Measurements from ENCODE around the gene RUSC2. TPM values are rescaled to one million over a fixed set of nuclear protein-coding genes. Genes with fewer than 3 reads are reported as not detected.
A peak's percentile ranks its signal among the peaks of the same experiment; 100 is the strongest.

RUSC2 gene
- polyA plus RNA-seq, 2 of the 4 experiments (the other 2 are of a cell fraction): 15.9 to 21.2 TPM

GRCh38 chr9:35464141-35465025 lies 25.5 kb upstream of the RUSC2 start (continued):
- no peak for TF ChIP-seq FOXS1 (CRISPR knock-in tag; IDR thresholded peaks at IDR 0.05)
- no peak for TF ChIP-seq RARB (CRISPR knock-in tag; IDR thresholded peaks at IDR 0.05)
- TF ChIP-seq JUNB (IDR thresholded peaks at IDR 0.05): peak; percentile 46; the same call in 1 of the 2 replicates
- no peak for TF ChIP-seq POLR2AphosphoS2 (conservative IDR thresholded peaks at IDR 0.05; ENCODE audit: low read length)
- TF ChIP-seq RFX5 (IDR thresholded peaks at IDR 0.05): no peak
- TF ChIP-seq ZC3H11A (IDR thresholded peaks at IDR 0.05): no peak
- no peak for TF ChIP-seq HOXB13 (CRISPR knock-in tag; IDR thresholded peaks at IDR 0.05; ENCODE audit: low read depth)
- no peak for TF ChIP-seq HOXB5 (CRISPR knock-in tag; IDR thresholded peaks at IDR 0.05)
- no peak for TF ChIP-seq CHD2 (IDR thresholded peaks at IDR 0.05; ENCODE audit: low read length, partially characterized antibody)

GRCh38 chr9:35470340-35470739 lies 19.6 kb upstream of the RUSC2 start:
- Histone ChIP-seq H3K27ac (peak overlapping the region; percentile 75 to 77), H3K4me2 (peak overlapping the region; percentile 63), H3K4me3 (no peak overlapping the region), H3K9me3 (no peaks in the 10 kb centered on the region), H3K4me1 (peaks cover 40% of the 10 kb centered on the region)
- FAIRE-seq (no peak), ATAC-seq (peak; percentile 16 to 26; a peak in 3 of 6 replicates), DNase-seq (ENCODE audit: low read depth in 1 of 2, low spot score in 1 of 2) (no peak)
- 79% methylated on average over 1 of the region's 1 CpG for WGBS (ENCODE audit: missing lambda C conversion rate)
- ChIA-PET CTCF (interaction anchor here (0.6 to 11.8 kb wide), 5 partner anchors 9 to 308 kb away, joined by 3 to 183 read pairs (median 3); partner anchors contain the start of gene RUSC2), POLR2A (interaction anchor here (0.7 to 1.1 kb wide), 2 partner anchors 19 kb away, joined by 3 to 5 read pairs; partner anchors contain the start of gene RUSC2)
- no peak for TF ChIP-seq CHD4 (IDR thresholded peaks at IDR 0.05; ENCODE audit: borderline replicate concordance)
- no peak for TF ChIP-seq PBX3 (IDR thresholded peaks at IDR 0.05)
- TF ChIP-seq HEYL (CRISPR knock-in tag; IDR thresholded peaks at IDR 0.05): no peak
- TF ChIP-seq NR3C1 (IDR thresholded peaks at IDR 0.05): no peak
- no peak for TF ChIP-seq ZFP36 (IDR thresholded peaks at IDR 0.05; ENCODE audit: borderline replicate concordance, partially characterized antibody)
- TF ChIP-seq ZSCAN20 (CRISPR knock-in tag; IDR thresholded peaks at IDR 0.05): no peak
- no peak for TF ChIP-seq KDM1A (IDR thresholded peaks at IDR 0.05; ENCODE audit: low read depth)
- TF ChIP-seq JUNB (IDR thresholded peaks at IDR 0.05): no peak
- no peak for TF ChIP-seq BCL3 (IDR thresholded peaks at IDR 0.05)
- TF ChIP-seq PHF8 (IDR thresholded peaks at IDR 0.05; ENCODE audit: borderline replicate concordance, low read depth): no peak
- no peak for TF ChIP-seq FOSB (CRISPR knock-in tag; IDR thresholded peaks at IDR 0.05)
- TF ChIP-seq REST (IDR thresholded peaks at IDR 0.05): no peak
- TF ChIP-seq RFX5 (IDR thresholded peaks at IDR 0.05): no peak
- TF ChIP-seq ZC3H11A (IDR thresholded peaks at IDR 0.05): no peak
- no peak for TF ChIP-seq TFCP2L1 (CRISPR knock-in tag; IDR thresholded peaks at IDR 0.05)
- TF ChIP-seq SMC3 (IDR thresholded peaks at IDR 0.05): no peak
- TF ChIP-seq POLR2AphosphoS2 (conservative IDR thresholded peaks at IDR 0.05; ENCODE audit: low read length): no peak
- no peak for TF ChIP-seq EP300 (IDR thresholded peaks at IDR 0.05)
